Adrenal gland (tissue), 5 donors: Measurements from ENCODE around the gene ARHGAP26.

Source experiments
- POLR2A ChIP-seq, 2 donors: fragments of 450-650 bp; IDR thresholded peaks; one replicate each; pipeline ENCODE4 v1.6.1; 2017; ENCODE audit warnings: antibody characterized with exemption in 2 of 2, mild to moderate bottlenecking in 2 of 2, moderate library complexity in 1 of 2
- TF ChIP-seq, protein P1 (sequence below), 6 experiments: fragments of 450-650 bp in 4 of 6; fragments of 200-600 bp in 2 of 6; sonication (generic) in 1 of 6; IDR thresholded peaks; 1 replicate in 5 of 6; 2 replicates in 1 of 6; pipeline versions ENCODE4 v1.5.1 to v1.8.0; 2016 to 2021; ENCODE audit warnings: antibody characterized with exemption in 6 of 6, mild to moderate bottlenecking in 2 of 6, moderate library complexity in 1 of 6
- donor health status: DM: no; HTN: no; CAD: no.

DNA sequence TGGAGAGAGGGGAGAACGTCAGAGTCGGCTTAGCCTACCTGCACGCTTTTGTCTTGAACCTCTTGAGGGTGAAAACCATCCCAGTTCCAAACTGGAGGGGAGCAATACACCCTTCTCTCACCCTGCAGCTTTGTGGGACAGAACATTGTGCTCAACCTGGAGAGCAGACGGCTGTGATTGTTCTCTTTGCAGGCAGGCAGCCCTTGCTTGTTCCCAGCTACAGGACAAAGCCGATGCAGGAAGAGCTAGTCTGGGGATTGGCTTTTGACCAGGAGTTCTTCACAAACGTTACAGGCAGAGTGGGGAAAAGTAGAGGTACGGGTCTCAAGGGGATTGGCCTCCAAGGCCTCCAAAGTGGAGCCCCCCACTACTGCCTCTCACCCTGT, 33.9 kb upstream of the ARHGAP26 start:
- TF ChIP-seq, protein P1, sequence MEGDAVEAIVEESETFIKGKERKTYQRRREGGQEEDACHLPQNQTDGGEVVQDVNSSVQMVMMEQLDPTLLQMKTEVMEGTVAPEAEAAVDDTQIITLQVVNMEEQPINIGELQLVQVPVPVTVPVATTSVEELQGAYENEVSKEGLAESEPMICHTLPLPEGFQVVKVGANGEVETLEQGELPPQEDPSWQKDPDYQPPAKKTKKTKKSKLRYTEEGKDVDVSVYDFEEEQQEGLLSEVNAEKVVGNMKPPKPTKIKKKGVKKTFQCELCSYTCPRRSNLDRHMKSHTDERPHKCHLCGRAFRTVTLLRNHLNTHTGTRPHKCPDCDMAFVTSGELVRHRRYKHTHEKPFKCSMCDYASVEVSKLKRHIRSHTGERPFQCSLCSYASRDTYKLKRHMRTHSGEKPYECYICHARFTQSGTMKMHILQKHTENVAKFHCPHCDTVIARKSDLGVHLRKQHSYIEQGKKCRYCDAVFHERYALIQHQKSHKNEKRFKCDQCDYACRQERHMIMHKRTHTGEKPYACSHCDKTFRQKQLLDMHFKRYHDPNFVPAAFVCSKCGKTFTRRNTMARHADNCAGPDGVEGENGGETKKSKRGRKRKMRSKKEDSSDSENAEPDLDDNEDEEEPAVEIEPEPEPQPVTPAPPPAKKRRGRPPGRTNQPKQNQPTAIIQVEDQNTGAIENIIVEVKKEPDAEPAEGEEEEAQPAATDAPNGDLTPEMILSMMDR (IDR thresholded peaks at IDR 0.05), result no peak
- no peak for TF ChIP-seq POLR2A (IDR thresholded peaks at IDR 0.05)
